HCT116 (cell line): ENCODE data around the gene MDP1. TPM values are rescaled to one million over a fixed set of nuclear protein-coding genes. Genes with fewer than 3 reads are reported as not detected.

Experiments
- ATAC-seq: fragments of 200-7000 bp; cut with Tn5 transposase; 2 replicates; pipeline ENCODE4 v1.9.1; 2020; ENCODE audit warnings: mild to moderate bottlenecking, moderate library complexity
- BruUV-seq: library from RNA; stranded (reverse); fragments of 400-500 nt; replicated peaks from 2 replicates; lab custom pipeline; 2021; lab: Mats Ljungman, UMichigan
- CTCF ChIA-PET: fragments of 300-600 bp; sonication (Branson Sonifier 250); formaldehyde crosslinking; loops from one replicate; lab custom pipeline; 2021; ENCODE audit warnings: antibody characterized with exemption; lab: Charles Lee
- POLR2A ChIA-PET: fragments of 300-600, 350-600 bp; sonication (Branson Sonifier 250); formaldehyde crosslinking; loops from one replicate; lab custom pipeline; 2021; ENCODE audit warnings: antibody characterized with exemption; lab: Charles Lee
- RAD21 ChIA-PET, 2 experiments: fragments of 300-600 bp; sonication (Branson Sonifier 250); formaldehyde crosslinking; loops; one replicate each; lab custom pipeline; 2023; ENCODE audit warnings: low total read pairs in 2 of 2; ENCODE audit not compliant: uncharacterized antibody in 2 of 2, unreplicated experiment in 2 of 2, low non-redundant PET in 1 of 2; lab: Charles Lee
- DNase-seq: peaks from one replicate; pipeline ENCODE4 v3.0.0-alpha.2; 2010; ENCODE audit warnings: low read depth, low spot score
- H2AFZ ChIP-seq: fragments of 200-600 bp; shearing (Covaris generic), sonication (generic); 2 replicates; pipeline ENCODE4 v1.6.1; 2017; ENCODE audit warnings: low read depth, mixed run types, mixed read lengths, antibody characterized with exemption, low read length; ENCODE audit not compliant: poor library complexity, severe bottlenecking
- H3K27ac ChIP-seq: 2 replicates; pipeline ENCODE4 v1.5.1; 2012; ENCODE audit warnings: low read depth, low read length
- H3K27me3 ChIP-seq: fragments of 200-600 bp; sonication (generic); 2 replicates; pipeline ENCODE4 v1.6.1; 2016; ENCODE audit warnings: mixed run types, low read length, mixed read lengths; ENCODE audit not compliant: insufficient read depth
- H3K36me3 ChIP-seq, 2 experiments: fragments of 200-500 bp in 1 of 2; fragments of 200-600 bp in 1 of 2; sonication (Bioruptor generic) in 1 of 2; sonication (generic) in 1 of 2; 2 replicates each; pipeline versions ENCODE4 v1.5.1 to v1.6.1; 2014 to 2016; ENCODE audit warnings: low read length in 2 of 2, inconsistent platforms in 1 of 2, mixed read lengths in 1 of 2, mixed run types in 1 of 2; ENCODE audit not compliant: insufficient read depth in 2 of 2, control insufficient read depth in 1 of 2
- H3K4me1 ChIP-seq, 2 experiments: fragments of 200-600 bp in 1 of 2; sonication (generic) in 1 of 2; 2 replicates each; pipeline versions ENCODE4 v1.5.1 to v1.6.1; 2012 to 2017; ENCODE audit warnings: low read length in 2 of 2, inconsistent platforms in 1 of 2, mild to moderate bottlenecking in 1 of 2, mixed read lengths in 1 of 2, mixed run types in 1 of 2, moderate library complexity in 1 of 2; ENCODE audit not compliant: insufficient read depth in 2 of 2, control insufficient read depth in 1 of 2
- H3K4me2 ChIP-seq: fragments of 200-600 bp; sonication (generic); 2 replicates; pipeline ENCODE4 v1.6.1; 2017; ENCODE audit warnings: mixed run types, low read length, mixed read lengths
- H3K4me3 ChIP-seq, 2 experiments: fragments of 200-600 bp in 1 of 2; sonication (generic) in 1 of 2; replicated peaks in 1 of 2; 2 replicates each; pipeline ENCODE4 v1.5.1; 2011 to 2016; ENCODE audit warnings: low read length in 2 of 2, control low read depth in 1 of 2, low read depth in 1 of 2, mild to moderate bottlenecking in 1 of 2, mixed read lengths in 1 of 2, mixed run types in 1 of 2
- H3K79me2 ChIP-seq: fragments of 200-600 bp; sonication (generic); 2 replicates; pipeline ENCODE4 v1.6.1; 2017; ENCODE audit warnings: mild to moderate bottlenecking, mixed run types, low read length, moderate library complexity, mixed read lengths; ENCODE audit not compliant: insufficient read depth
- H3K9ac ChIP-seq: fragments of 200-600 bp; sonication (generic); 2 replicates; pipeline ENCODE4 v1.6.1; 2016; ENCODE audit warnings: low read length, mixed read lengths
- H3K9me2 ChIP-seq: fragments of 200-600 bp; sonication (generic), shearing (Covaris generic); 2 replicates; pipeline ENCODE4 v1.6.1; 2017; ENCODE audit warnings: mixed run types, mild to moderate bottlenecking, moderate library complexity; ENCODE audit not compliant: insufficient read depth
- H3K9me3 ChIP-seq, 2 experiments: fragments of 200-500 bp in 1 of 2; fragments of 200-600 bp in 1 of 2; sonication (Bioruptor generic) in 1 of 2; sonication (generic) in 1 of 2; 2 replicates each; pipeline ENCODE4 v1.6.1; 2014 to 2017; ENCODE audit warnings: low read length in 2 of 2, mixed read lengths in 2 of 2, inconsistent platforms in 1 of 2, low read depth in 1 of 2, mild to moderate bottlenecking in 1 of 2, mixed run types in 1 of 2, moderate library complexity in 1 of 2; ENCODE audit not compliant: control insufficient read depth in 1 of 2, insufficient read depth in 1 of 2
- H4K20me1 ChIP-seq: fragments of 200-600 bp; sonication (generic), shearing (Covaris generic); 2 replicates; pipeline ENCODE4 v1.6.1; 2017; ENCODE audit warnings: mixed run types, mild to moderate bottlenecking, moderate library complexity; ENCODE audit not compliant: insufficient read depth
- FOSL1 ChIP-seq: IDR thresholded peaks from 2 replicates; pipeline ENCODE4 v1.6.1; 2012; ENCODE audit warnings: low read depth
- MAX ChIP-seq: IDR thresholded peaks from 2 replicates; pipeline ENCODE4 v1.6.1; 2012
- POLR2AphosphoS5 ChIP-seq: IDR thresholded peaks from 2 replicates; pipeline ENCODE4 v1.6.1; 2011; ENCODE audit warnings: mild to moderate bottlenecking, low read depth, low read length, moderate library complexity
- SP1 ChIP-seq: IDR thresholded peaks from 2 replicates; pipeline ENCODE4 v1.6.1; 2012; ENCODE audit warnings: low read depth
- TCF7L2 ChIP-seq: IDR thresholded peaks from 2 replicates; pipeline ENCODE4 v1.7.0; 2011; ENCODE audit warnings: borderline replicate concordance, inconsistent platforms; ENCODE audit not compliant: insufficient read depth, insufficient read length; ENCODE audit errors: extremely low read depth
- YY1 ChIP-seq: IDR thresholded peaks from 2 replicates; pipeline ENCODE4 v1.6.1; 2011; ENCODE audit warnings: low read length, low read depth, moderate library complexity, mild to moderate bottlenecking; ENCODE audit not compliant: insufficient replicate concordance; ENCODE audit errors: extremely low read depth
- ZNF274 ChIP-seq: fragments of 200-500 bp; sonication (Bioruptor generic); IDR thresholded peaks from 2 replicates; pipeline ENCODE4 v1.6.1; 2014; ENCODE audit warnings: mild to moderate bottlenecking, low read depth, low read length, inconsistent platforms
- intact Hi-C: fragments of 100-400 bp; cut with micrococcal nuclease; formaldehyde crosslinking; loops from 2 replicates; pipeline ENCODE4 v1.10.0; 2022
- total RNA-seq: library from RNA; stranded (reverse); gene quantifications from one replicate; pipeline ENCODE4 v1.2.1, GENCODE V29; 2021; ENCODE audit not compliant: unreplicated experiment
- TF ChIP-seq, protein P1 (sequence below): IDR thresholded peaks from 2 replicates; pipeline ENCODE4 v1.6.1; 2012
- TF ChIP-seq, protein P2 (sequence below): IDR thresholded peaks from 2 replicates; pipeline ENCODE4 v1.6.1; 2012; ENCODE audit warnings: low read depth

The MDP1 gene
- total RNA-seq, 1 experiment from 2014 or later, result 15.9 TPM

DNA sequence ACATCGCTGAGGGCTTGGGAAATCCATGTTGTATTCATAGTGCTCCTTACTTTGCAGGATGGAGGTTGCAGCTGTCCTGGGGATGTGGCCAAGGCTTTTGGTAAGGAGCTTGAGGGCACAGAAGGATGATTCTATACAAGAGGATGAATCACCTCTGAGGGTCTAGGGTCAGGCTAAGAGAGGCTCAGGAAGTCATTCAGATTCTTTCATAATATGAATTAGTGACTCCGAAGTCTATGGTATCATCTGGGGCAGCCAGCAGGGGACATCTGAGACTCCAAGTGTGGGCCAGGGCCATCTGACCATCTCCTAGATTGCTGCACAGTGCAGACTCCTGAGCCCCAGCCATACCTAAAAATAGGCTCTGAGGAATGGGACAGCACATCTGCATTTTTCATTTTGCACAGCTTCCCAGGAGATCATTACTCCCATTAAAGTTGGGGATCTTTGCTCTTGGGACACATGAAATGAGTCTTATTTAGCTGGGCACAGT is 21.6 kb upstream of the MDP1 start:
- ATAC-seq (no peak), DNase-seq (no peak)
- ChIA-PET RAD21 (no interaction called here), CTCF (interaction anchor here (0.9 to 1.1 kb wide), 2 partner anchors 34 to 194 kb away, joined by 3 read pairs; partner anchors contain the start of gene RABGGTA), POLR2A (no interaction called here)
- no peak overlapping the region for H3K4me3 ChIP-seq
- peaks cover 11 to 38% of the 10 kb centered on the region in 2 experiments for H3K4me1 ChIP-seq
- H4K20me1 ChIP-seq, result no peaks in the 10 kb centered on the region
- intact Hi-C loops, result no loop called here
- no peak overlapping the region for H3K27ac ChIP-seq
- H3K9ac ChIP-seq, result no peak overlapping the region
- no peaks in the 10 kb centered on the region for H3K9me2 ChIP-seq
- TF ChIP-seq ZNF274, result no peak
- no peak for TF ChIP-seq TCF7L2
- TF ChIP-seq MAX, result no peak
- TF ChIP-seq YY1, result no peak
- TF ChIP-seq SP1, result no peak
- no peak for TF ChIP-seq POLR2AphosphoS5
- TF ChIP-seq, protein P1, sequence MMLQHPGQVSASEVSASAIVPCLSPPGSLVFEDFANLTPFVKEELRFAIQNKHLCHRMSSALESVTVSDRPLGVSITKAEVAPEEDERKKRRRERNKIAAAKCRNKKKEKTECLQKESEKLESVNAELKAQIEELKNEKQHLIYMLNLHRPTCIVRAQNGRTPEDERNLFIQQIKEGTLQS, result no peak
- TF ChIP-seq, protein P2, sequence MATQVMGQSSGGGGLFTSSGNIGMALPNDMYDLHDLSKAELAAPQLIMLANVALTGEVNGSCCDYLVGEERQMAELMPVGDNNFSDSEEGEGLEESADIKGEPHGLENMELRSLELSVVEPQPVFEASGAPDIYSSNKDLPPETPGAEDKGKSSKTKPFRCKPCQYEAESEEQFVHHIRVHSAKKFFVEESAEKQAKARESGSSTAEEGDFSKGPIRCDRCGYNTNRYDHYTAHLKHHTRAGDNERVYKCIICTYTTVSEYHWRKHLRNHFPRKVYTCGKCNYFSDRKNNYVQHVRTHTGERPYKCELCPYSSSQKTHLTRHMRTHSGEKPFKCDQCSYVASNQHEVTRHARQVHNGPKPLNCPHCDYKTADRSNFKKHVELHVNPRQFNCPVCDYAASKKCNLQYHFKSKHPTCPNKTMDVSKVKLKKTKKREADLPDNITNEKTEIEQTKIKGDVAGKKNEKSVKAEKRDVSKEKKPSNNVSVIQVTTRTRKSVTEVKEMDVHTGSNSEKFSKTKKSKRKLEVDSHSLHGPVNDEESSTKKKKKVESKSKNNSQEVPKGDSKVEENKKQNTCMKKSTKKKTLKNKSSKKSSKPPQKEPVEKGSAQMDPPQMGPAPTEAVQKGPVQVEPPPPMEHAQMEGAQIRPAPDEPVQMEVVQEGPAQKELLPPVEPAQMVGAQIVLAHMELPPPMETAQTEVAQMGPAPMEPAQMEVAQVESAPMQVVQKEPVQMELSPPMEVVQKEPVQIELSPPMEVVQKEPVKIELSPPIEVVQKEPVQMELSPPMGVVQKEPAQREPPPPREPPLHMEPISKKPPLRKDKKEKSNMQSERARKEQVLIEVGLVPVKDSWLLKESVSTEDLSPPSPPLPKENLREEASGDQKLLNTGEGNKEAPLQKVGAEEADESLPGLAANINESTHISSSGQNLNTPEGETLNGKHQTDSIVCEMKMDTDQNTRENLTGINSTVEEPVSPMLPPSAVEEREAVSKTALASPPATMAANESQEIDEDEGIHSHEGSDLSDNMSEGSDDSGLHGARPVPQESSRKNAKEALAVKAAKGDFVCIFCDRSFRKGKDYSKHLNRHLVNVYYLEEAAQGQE, result no peak
- no peak for TF ChIP-seq FOSL1
- TF ChIP-seq, all 23 proteins: peak for 0
- H3K27me3 ChIP-seq, result no peaks in the 10 kb centered on the region
- no TSS peak for BruUV-seq
- no peaks in the 10 kb centered on the region for H3K9me3 ChIP-seq
- peaks cover 45 to 59% of the 10 kb centered on the region in 2 experiments; a peak in 3 of 4 replicates for H3K36me3 ChIP-seq
- H2AFZ ChIP-seq, result no peak overlapping the region
- peaks cover 46% of the 10 kb centered on the region for H3K79me2 ChIP-seq
- no peak overlapping the region for H3K4me2 ChIP-seq
